Kidney tubule cell (primary cell): ENCODE data around the gene JAML.
"Not testable (repeated sequence)": the region's sequence is repeated elsewhere in the genome, so short reads cannot be mapped to it uniquely, and the experiment has no call there.

ENCODE experiments used
- DNase-seq: peaks from one replicate; pipeline ENCODE4 v3.0.0-alpha.2; 2018; ENCODE audit warnings: low spot score

The JAML gene

GRCh38 chr11:118193910-118194566 lies 30.8 kb downstream of the JAML start:
- no peak for DNase-seq

DNA sequence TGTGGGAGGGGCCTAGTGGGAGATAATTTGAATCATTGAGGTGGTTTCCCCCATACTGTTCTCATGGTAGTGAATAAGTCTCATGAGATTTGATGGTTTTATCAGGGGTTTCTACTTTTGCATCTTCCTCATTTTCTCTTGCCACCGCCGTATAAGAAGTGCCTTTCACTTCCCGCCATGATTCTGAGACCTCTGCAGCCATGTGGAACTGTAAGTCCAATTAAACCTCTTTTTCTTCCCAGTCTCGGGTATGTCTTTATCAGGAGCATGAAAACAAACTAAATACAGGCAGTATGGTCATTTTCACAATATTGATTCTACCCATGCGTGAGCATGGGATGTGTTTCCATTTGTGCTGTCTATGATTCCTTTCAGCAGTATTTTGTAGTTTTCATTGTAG lies 32.0 kb downstream of the JAML start:
- DNase-seq: not testable (repeated sequence)

GRCh38 chr11:118190942-118191506 lies 33.8 kb downstream of the JAML start:
- not testable (repeated sequence) for DNase-seq

DNA sequence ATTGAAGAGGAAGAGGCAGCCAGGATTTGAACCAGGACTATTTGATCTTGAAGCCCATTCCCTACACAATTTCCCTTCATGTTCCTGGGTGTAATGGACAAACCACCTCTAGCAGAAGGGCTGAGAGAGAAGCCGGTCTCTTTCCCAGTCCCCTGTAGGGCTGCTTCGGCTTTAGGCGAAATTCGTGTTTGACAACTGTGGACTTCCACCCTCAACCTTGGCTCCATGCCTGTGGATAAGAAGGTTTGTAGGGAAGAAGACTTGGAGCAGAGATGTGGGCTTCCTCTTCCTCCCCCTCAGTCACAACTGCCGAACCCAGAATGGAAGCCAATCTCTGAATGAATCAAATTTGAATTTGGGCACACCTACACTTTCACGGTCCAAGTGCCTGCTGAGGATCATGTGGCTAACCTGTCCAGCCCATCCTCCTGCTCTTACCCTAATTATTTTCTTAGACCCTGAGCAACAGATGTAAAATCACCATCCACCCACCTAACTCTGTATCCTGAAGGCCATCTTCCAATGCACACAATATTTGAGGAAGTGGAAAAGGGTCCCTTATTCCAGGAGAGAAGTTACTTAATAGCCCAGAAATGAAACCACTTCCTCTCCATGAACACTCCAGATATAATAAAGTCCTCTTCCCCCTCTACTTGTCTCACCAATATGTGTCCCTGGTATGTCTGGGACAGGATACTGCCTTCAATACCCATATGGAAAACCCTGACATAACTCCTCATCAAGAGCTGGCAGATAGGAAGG lies 38.3 kb downstream of the JAML start:
- DNase-seq: no peak

- DNase-seq: no peak
Measured at GRCh38 chr11:118184784-118185579, 39.8 kb downstream of the JAML start.

GRCh38 chr11:118183691-118184090 lies 41.1 kb downstream of the JAML start:
- DNase-seq: not testable (repeated sequence)

DNA sequence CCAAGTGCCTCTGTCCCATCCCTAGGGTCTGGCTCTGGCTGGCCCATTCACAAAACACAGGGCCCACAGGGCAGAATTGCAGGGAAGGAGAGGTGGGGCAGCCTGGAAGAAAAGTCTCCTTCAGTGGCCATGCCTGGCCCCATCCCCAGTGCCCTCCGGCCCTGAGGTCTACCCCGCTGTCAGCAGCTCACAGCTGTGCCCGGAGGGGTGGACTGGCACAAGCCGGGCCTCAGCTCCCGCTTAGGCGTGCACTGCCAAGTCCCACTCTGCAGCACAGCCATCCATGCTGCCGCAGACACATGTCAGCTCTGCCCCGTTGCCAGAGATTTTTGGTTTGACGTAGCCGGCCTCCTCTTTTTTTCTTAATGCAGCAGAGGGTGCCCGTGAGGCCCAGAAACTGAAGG lies 44.5 kb downstream of the JAML start:
- peak; percentile 21 for DNase-seq

DNA sequence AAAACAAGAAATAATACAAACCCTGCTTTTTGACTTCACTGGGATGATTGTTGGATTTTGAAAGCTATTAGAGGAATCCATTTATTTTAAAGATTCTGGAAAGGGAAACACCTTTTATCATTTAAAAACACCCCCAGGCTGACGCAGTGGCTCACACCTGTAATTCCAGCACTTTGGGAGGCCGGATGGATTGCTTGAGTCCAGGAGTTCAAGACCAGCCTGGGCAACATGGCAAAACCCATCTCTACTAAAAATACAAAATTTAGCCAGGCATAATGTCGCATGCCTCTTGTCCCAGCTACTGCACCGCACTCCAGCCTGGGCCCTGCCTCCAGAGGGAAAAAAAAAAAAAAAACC lies 48.1 kb downstream of the JAML start:
- no peak for DNase-seq

GRCh38 chr11:118175993-118176777 lies 48.6 kb downstream of the JAML start, which contains the start of gene SCN2B:
SCN2B (minus strand) TSS chr11:118176639; CDS start chr11:118176431, 208 bp downstream.
- DNase-seq: no peak

GRCh38 chr11:118175031-118175992 lies 49.5 kb downstream of the JAML start:
- peak; percentile 87 for DNase-seq

DNA sequence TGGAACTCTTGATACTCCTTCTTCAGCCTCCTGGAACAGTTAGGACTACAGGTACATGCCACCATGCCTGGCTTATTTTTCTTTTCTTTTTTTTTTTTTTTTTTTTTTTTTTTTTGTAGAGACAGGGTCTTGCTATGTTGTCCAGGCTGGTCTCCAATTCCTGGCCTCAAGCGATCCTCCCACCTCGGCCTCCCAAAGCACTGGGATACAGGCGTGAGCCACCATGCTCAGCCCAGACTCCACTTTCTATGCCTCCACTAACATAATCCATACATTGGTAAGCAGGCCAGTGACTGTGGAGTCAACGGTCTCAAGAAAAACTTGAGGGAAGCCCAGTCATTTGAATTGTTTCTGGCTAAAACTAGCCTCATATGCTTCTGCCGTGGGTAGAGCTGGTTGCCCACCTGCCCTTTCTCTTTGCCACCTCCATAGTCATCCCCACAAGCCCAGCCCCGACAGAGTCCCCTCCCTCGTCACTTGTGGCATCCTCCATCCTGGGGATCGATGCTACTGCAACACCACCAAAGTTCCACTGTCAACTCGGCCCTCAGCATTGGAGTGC lies 50.7 kb downstream of the JAML start:
- DNase-seq: no peak

DNA sequence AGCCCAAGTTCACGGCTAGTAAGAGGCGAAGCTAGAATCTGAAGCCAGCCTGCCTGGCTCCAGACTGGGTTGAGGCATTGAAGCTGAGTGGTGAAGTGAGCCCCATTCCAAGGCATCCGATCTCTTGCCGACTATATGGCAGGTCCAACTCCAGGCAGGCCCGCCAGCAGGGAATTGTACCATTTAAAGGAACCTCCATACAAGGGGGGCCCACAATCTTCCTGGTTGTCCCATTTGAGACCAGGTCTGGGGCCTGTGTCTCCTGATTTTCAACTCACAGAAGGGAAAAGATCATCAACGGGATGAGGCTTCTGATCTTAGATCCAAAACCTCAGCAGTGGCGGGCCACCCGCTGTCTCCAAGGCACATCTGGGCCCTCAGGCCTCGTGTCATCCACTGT lies 52.5 kb downstream of the JAML start:
- DNase-seq: no peak

GRCh38 chr11:118171269-118172062 lies 53.3 kb downstream of the JAML start:
- DNase-seq: peak; percentile 56

GRCh38 chr11:118170882-118171268 lies 53.9 kb downstream of the JAML start:
- no peak for DNase-seq

- no peak for DNase-seq
Measured at GRCh38 chr11:118170231-118170630, 54.6 kb downstream of the JAML start.

DNA sequence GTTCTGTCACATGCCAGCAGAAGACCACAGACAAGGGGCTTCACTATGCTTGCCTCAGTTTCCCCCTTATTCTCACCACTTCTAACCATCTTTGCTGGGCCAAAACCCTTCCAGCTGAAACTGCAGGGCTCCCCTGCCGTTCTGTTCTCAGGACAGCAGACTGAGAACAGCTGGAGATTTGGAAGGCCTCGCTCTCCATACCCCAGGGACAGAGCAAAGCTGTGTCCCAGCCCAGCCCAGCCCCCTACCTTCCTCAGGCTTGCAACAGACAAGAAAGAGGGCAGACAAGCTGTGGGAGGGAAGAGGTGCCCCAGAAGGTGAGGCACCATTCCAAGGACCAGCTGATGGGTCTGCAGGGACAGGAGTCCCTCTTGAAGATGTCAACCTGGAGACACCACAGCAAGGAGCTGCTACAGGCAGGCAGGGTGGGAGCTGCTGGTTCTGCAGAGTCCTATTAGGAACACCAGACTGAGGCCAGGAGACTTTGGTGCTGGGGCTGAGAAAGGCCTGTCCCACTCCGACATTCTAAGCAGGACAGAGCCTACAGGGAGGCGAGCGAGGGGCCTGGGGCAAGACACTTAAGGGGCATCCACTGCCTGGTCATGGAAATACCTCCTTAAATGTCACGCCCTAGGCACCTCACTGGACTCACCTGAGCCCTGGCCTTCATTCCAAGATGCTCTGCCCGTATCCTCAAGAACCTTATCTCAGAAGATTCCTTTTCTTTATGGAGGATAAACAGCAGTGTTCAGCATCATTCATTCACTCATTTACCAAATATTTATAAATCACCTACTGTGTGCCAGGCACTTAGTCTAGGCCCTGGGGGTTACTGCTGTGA lies 55.3 kb downstream of the JAML start:
- DNase-seq: no peak

DNA sequence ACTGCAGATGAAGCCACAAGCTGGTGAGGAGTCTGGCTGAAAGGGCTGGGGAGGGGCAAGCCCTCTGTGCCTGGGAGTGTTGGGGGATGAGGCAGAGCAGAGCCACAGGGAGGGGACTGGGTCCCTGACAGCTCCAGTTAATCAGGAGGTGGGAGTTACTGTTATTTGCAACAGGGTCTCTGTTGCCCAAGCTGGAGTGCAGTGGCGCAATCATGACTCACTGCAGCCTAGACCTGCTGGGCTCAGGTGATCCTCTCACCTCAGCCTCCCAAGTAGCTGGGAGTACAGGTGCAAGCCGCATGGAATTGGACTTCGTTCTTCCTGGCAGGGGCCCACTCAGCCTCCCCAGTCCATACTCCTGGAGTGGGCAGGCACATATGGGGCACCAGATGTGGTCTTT lies 56.1 kb downstream of the JAML start:
- DNase-seq: no peak

DNA sequence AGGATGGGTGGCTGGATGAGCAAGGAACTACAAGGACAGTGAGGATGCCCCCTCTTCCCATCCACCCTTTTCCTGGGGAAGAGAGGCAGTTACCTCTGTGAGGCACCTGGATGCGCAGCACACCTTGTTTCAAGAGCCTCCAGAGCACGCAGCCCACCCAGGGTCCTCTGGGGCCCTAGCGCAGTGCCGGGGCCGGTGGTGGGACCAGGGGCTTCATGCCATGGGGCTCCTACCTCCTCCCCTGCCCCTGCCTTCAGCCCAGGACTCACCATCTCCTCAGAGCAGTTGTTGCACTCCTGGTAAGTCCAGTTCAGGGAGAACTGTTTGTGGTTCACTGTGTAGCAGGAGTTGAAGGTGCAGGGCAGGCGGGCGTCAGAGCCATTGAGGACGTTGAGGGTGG lies 56.5 kb downstream of the JAML start:
- no peak for DNase-seq
